Measurements from ENCODE around the gene CUEDC1.

Gene CUEDC1

DNA sequence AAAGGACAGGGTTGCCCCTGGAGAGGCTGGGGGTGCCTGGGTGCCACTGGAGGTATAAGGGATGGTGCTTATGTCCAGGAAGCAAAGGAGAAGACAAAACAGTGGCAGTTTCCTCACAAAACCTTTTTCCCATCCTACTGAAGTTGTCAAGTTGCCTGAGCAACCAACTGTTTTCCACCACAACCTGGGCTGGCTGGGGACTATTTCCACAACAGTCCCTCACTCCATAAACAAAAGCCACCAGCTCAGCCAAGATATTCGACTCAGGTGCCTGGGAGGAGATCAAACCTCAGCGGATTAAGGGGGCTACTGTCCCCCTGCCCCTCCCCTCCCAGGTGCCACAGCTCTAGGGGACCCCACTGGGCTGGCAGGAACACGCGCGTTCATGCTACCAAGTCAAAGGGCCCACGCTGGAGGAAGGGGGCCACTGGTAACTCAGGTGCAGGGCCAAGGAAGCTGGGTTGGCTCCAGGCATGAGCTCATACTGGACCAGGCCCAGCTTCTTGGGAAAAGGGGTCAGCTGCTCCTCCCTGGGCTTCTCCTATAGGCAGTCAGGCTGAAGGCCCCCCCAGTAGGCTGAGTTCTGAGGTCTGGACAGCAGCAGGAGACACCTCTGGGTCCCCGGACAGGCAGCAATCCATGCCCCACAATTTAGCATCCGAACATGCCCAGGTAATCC, 59.7 kb downstream of the CUEDC1 start:
- DNase-seq (ENCODE audit: low spot score): no peak

DNA sequence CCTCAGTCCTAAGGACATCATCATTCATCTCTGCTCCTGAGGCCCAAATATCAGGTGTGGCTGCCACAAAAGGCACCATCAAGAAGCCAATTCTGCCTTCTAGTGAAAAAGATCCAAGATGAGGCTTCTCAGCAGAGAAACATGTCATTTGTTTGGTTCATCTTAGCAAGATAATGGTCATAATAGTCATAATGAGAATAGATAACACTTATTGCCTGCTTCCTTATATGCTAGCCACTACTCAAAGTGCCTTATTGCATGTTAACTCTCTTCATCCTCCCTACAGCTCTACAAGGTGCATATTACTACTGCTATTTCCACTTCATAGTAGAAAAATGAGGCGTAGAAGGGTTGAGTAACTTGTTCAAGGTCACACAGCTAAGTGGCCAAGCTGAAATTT, 60.4 kb downstream of the CUEDC1 start:
- no peak for DNase-seq (ENCODE audit: low spot score)

DNA sequence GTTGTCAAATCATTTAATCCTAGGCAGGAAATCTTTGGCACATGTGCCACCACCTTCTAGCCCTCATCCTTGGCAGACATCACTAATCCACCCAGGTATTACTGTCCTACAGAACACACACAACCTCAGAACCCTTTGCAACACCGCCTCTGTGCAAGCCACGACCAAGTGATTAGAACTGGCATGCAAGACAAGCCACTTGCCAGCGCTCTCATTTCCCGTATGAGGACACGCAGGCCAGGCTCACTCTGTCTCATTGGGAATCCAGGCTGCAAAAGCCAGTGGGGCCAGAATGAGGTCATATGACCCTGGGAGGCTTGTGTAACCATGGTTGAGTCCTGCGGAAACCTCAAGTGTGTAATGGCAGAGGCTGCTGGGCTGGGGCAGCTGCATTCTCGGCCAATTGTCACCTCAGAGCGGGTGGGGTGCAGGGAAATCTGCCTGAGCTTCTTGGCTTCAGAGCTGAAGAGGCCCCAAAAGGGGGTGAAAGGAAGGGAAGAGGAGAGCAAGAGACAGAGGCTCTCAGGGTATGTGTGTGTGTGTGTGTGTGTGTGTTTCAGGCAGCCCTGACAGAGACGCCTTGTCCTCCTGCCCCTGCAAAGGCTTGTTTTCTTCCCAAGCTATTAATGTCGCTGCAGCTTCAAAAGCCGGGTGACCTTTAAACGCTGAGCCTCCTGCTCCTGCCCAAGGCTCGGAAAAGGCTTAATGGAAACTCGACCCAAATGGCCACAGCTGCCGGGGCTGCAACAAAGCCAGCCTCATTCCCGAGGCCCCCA, 62.2 kb downstream of the CUEDC1 start:
- peak; percentile 97 for DNase-seq (ENCODE audit: low spot score)

DNA sequence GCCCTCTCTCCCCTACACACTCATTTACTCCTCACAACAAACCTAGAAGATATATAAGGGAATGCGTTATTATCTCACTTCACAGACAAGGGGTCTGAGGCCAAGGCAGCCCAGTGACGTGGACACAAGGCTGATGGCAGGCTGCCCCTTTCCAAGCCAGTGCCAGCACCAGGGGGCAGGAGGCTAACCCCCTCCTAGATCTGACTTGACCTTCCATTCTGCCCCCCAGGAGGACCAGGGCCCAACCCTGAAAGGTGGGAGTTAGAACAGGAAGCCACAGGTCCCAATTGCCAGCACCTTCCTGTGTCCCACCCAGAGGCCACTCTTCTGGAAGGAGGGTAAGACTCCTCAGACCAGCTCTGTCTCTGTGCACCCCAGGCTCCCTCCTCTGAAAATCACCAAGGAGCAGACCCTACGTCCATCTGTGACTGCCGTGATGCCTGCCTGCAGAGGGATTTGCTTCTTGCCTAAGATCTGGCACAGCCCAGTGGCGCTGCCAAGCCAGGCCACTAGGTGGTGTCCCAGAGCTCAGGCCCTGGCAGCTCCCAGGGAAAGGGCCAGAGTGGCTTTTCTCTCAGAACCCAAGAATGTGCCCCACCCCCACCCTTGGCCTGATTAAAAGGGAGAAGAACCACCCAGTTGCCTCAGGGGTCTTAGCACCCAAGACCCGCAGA, 62.9 kb downstream of the CUEDC1 start:
- peak; percentile 86 for DNase-seq (ENCODE audit: low spot score)

DNA sequence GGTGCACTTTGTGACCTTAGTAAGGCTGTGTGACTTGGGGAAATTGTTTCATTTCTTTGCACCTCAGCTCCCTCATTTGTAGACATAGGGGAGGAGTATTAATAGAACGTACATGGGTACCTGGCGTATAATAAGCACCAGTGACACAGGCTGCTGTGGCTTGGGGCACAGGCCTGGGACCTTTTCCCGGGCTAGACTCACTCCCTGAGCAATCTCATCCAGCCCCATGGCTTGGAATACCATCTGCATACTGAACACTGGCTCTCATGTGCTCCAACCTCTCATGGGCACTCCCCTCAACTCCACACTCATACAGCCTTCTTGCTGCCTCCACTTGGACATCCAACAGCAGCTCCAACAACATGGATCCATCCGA, 64.4 kb downstream of the CUEDC1 start:
- DNase-seq (ENCODE audit: low spot score): no peak

DNA sequence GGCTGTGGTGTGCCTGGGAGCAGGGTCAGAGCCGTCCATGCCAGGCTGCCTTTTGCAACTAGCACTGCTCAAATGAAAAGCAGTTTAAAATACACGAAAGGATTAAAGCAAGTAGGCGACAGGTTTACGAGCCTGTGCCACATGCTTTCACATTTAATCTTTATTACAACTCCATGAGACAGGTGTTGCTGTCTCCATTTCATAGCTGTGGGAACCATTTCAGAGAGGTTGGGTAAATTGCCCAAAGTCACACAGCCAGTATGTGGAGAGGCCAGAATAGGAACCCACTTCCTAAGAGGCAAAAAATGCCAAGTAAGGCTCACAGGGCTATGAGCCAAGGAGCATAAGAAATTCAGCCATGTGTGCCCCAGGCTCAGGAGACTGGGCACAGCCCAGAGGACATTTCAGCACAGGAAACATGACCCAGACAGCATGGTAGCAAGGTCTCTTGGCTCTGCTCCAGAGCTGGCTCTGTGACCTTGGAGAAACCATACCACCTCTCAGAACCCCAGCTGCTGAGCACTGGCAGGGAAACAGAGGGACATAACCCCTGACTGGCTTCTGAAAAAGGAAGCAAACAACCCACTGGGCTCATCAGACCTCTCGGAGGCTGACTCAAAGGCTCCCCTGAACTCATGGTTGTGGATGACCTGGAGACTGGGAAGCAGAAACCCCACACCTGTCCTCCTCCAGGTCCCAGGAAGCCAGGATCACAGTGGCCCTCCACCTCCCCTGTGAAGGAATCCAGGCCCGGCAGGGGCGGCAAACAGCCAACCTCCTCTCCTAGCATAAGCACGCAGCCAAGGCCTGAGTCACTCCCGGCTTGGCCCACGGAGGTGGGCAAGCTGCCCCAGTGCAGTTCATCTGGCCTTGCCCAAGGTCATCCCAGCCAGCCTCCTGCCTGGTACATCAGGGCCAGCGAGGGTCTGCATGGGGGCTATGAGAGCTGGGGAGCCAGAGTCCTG, 65.0 kb downstream of the CUEDC1 start:
- peak; percentile 92 for DNase-seq (ENCODE audit: low spot score)

DNA sequence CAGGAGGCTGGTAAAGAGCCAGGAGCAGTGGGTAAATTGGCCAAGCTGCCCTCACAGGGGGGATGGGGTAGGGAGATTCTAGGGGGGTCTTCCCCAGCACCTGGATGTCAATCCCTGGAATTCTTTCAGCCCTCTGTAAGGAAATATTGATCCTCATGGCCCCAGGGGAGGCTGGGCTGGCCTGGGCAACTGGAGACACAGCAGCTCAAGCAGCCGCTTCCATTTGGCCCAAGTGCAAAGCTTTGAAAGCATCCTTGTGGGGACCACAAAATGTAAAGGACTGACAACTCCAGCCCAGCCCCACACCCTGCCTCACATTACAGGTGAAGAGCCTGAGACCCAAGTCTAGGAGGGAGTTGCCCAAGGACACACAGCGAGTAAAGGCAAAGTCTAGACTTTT, 66.0 kb downstream of the CUEDC1 start:
- no peak for DNase-seq (ENCODE audit: low spot score)

DNA sequence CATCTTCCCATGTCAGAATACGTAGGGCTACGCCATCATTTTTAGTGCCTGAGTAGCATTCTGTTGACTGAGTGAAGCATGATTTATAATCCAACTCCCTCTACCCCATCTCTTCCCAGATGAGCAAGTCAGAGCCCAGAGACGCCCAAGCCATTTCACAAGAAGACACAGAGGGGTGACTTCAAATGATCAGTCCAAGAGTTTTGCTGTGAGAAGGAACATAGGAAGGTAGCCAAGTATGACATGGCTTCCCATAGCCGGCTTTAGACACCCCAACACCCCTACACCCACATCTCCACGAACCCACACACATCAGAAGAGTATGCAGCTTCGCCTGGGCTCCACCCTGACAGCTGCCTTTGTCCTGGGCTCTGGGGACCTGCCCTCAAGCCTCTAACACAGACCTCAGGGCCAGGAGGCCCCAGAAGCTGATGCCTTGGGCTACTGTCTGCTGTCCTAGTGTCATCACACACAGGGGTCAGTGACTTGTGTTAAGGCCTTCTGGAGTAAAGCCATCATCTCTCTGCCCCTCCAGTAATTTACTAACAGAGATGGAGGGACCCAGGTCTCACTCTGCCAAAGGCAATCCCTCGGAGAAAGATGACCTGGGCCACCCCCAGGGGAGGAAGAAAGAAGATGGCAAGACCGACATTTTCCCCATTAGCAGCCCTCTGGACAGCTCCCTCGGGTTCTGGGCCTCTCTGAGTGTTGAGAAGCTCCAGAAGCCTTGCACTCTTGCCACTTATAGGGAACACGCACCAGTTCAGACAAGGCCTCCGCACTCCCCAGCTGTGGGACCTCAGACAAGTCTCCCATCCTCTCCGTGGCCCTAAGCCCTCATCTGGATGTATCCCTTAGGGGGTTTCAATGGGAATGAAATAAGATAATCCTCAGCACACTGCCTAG, 66.6 kb downstream of the CUEDC1 start:
- DNase-seq (ENCODE audit: low spot score): no peak

DNA sequence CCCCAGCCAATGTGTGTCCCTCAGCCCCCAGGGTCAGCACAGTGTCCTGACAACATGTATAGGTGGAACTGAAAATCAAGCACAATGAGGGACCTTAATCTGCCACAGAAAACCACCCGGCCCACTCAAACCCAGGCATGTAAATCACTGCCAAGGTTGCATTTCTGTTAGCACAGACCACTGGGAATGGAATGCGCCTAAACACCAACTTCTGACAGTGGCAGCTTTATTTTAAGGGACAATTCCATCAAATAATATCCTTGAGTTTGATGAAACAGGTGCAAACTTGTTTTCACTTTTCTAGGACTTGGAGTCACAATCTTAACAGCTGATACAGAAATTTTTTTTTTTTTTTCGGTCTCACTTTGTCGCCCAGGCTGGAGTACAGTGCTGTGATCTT, 68.1 kb downstream of the CUEDC1 start:
- DNase-seq (ENCODE audit: low spot score): no peak

DNA sequence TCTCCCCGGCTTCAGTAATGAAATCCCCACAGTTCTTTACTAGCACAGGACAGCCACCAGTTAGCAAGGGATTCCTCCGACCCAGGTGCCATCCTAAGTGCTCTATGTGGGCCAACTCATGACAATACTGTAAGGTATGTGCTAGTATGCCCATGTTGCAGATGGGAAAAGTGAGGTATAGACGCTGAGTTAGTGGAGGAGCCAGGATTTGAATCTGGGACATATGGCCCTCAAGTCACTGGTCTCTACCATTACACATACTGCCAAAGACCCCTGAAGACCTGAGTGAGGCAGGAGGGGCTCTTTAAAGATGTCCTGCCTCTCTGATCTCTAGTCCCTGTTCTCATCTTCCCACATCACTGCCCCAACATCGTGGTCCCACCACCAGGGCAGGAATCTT, 69.2 kb downstream of the CUEDC1 start:
- no peak for DNase-seq (ENCODE audit: low spot score)

DNA sequence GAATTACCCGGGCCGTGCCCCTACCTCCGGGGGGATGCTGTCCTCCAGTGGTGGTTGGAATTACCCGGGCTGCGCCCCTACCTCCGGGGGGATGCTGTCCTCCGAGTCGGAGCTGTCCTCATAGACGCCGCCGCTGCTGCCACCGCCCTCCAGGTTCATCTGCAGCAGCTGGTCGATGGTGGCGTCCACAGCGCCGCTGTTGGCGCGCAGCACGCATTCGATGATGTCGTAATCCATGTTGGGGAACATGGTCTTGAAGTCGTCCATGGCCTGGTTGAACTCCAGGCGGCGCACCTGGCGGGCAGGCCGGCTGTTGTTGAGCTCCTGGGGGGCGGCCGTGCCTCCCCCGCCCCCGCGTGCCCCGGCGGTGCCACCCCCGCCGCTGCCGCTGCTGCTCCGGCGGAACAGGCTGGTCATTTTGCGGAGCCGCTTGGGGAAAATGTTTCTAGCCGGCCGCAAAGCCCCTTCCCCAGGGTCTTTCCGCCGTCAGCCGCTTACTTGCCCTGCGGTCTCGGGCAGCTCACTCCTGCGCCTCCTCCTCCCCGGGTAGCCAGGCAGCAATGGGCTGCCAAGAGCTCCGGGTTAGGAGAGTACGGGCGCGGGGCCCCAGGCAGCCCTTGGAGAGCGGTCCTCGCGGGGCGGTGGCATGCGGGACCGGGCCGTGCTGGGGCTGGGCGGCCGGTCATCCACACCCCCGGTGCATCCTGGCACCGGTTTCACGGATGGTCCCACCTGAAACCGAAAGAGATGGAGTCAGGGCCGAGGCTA, 69.9 kb downstream of the CUEDC1 start:
- no peak for DNase-seq (ENCODE audit: low spot score)

DNA sequence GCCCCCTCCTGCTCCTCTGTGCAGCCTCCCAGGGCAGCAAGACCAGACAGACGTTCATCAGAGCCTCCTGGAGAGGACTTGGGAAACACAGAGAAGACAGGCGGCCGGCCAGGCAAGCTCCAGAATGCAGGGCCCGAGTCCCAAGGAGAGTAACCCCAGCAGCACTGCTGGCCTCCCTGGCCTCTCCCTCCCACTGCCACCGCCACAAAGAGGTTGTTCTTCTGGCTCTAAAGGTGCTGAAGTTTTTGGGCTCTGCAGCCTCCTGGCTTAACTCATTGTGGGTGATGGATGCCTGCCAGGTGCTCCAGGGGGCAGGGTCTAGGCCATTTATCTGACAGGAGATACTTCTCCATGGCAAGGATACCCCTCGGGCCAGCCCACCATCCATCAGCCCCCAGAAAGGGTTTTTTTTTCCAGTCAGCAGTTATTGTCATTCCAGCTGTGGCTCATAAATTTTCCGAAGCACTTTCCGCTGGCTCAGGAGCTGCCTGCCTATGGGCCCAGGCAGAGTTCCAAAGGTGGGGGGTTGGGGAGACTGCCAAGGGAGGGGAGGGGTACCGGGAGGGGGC, 73.3 kb downstream of the CUEDC1 start:
- no peak for DNase-seq (ENCODE audit: low spot score)

DNA sequence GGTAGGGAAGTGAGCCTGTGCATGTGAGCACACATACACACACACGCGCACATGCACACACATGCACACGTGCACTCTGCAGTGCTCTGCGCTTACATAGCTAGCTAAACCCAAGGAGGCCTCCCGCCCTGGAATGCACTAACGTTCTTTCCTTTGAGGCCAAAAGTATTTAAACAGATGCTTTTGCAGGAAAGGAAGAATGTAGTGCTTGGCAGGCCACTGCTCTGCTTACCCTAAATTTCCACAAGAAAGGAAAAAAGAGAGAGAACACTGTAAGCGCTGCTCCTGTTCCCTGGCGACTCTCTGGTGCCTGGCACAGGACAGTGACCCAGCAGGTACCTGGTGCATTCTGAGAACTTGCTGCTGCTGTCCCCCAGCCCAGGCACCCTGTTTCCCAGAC, 74.1 kb downstream of the CUEDC1 start:
- DNase-seq (ENCODE audit: low spot score): peak; percentile 83

DNA sequence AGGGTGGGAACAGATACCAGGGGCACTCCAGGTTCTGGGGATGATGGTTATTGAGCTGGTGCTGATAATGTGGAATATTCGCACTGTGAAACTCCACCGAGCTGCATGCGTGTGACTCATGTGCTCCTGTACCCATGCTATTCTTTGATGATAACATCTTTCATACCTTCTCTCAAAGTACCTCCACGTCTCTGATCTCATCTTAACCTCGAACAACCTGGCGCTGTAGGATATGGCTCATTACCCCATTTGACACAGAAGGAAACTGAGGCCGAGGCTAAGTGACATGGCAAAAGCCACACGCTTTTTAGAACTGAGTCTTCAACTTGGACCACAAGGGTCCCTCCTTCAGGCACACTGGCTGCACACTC, 75.1 kb downstream of the CUEDC1 start:
- DNase-seq (ENCODE audit: low spot score): no peak

DNA sequence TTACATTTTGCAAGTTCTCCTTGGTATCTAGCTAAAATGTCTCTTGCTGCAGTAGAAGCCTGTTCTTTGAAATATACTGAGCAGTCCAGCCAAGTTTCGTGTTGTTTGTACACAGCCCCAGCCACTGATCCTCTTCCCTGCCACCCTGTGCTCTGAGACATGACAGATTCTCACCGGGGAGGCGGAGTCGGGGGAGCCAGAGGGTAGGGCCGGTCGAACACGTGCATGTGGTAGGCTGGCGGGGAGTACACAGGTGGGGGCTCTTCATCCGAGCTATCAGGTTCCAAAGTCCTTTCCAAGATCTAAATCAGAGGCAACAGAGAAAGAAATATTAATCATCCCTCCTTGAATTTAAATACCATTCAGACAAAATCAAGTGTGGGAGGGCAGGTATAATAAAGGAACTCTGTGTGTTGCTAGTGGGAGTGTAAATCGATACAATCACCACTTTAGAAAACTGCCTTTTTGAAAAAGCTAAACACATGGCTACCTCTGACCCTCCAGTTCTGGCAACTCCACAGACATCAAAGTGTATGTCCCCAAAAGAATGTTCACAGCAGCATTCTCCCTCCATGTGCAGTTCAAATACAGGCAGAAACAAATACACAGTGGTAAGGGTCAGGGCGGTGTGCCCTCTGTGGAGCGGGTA, 75.7 kb downstream of the CUEDC1 start:
- DNase-seq (ENCODE audit: low spot score): no peak

DNA sequence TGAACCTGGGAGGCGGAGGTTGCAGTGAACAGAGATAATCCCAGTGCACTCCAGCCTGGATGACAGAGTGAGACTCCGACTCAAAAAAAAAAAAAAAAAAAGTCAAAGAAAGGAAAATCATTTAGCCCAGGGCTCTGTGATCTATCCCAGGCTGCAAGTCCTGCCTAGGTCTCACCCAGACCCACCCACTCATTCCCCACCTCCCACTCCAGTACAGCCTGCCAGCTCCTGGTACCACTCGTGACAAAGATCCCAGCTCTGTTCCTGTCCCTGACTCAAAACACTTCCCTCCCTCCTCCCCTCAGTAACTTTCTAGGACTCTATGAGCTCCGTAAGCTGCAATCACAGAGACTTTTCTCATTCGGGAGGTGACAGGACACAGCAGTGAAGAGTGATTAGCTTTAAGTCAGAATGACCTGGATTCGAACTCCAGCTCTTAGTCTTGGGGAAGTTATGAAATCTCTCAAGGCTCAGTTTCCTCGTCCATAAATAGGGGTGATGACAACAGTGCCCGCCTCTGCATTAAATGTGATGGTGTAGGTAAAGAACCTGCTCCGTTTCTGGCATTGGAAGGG, 77.3 kb downstream of the CUEDC1 start:
- no peak for DNase-seq (ENCODE audit: low spot score)

DNA sequence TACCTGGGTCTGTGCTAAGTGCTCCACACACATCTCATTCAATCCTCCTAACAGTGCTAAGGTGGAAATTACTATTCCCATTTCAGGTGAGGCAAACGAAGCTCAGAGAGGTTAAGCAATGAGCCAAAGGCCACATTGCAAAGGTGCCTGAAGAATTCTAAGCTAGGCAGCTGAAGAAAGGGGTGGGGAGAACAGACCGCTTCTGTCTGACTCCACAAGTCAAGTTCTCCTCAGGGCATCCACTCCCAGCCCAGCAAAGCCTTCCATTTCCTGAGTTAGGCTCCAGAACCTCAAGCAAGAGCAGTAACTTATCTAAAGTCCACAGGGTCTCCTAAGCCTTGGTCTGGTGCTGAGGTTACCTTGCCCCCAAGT, 78.4 kb downstream of the CUEDC1 start:
- DNase-seq (ENCODE audit: low spot score): no peak

DNA sequence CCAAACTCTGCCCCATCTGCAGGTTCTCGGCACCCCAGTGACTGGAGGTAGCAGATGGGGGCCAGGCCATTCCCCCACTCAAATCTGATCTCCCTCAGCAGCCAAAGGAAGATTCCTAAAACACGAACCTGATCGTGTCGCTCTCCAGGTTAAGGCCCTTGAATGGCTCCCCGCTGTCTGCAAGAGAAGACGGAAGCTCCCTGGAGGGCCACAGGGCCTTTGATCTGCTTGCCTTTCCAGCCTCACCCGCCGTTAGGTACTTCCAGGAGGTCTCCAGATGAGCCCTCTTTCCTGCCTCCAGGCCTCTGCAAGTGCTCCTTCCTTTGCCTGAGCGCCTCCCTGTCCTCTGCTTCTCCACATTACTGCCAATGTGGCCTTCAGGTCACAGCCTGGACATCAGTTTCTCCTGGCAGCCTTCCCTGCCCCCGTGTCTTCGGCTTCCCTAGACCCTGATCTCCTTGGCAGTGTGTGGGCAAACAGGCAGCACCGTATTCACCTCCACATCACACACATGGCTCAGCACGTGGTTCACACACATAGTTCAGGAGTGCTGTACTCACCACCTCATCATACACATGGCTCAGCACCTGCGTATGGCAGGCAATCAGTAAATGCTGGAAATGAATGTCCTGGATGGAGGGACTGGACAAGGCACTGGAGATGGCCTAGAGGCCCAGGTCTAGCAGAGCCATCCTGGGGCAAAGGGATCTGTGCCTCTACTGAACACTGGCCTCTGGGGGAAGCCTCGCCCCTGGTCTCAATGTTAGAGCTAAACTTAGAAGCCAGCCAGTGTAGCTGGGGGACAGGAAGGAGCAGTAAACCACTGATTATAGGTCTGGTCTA, 79.0 kb downstream of the CUEDC1 start:
- no peak for DNase-seq (ENCODE audit: low spot score)

All from AG08395 (cell line).